ENCODE results near the gene TTLL11.

Gene TTLL11

GRCh38 chr9:121774715-121775613 is 318.1 kb downstream of the TTLL11 start:
- no peak for DNase-seq (ENCODE audit: low read depth, low spot score)

GRCh38 chr9:121773954-121774714 is 319.0 kb downstream of the TTLL11 start:
- DNase-seq (ENCODE audit: low read depth, low spot score): no peak

GRCh38 chr9:121773286-121773953 is 319.7 kb downstream of the TTLL11 start:
- no peak for DNase-seq (ENCODE audit: low read depth, low spot score)

- no peak for DNase-seq (ENCODE audit: low read depth, low spot score)
Measured at GRCh38 chr9:121772600-121773285, 320.4 kb downstream of the TTLL11 start.
